GM12864 (cell line): ENCODE results near the gene KHDRBS2.

Source experiments
- DNase-seq: peaks from one replicate; pipeline ENCODE4 v3.0.0-alpha.2; 2011; ENCODE audit warnings: low read depth
- H3K4me3 ChIP-seq: 2 replicates; pipeline ENCODE4 v1.5.1; 2011; ENCODE audit warnings: mild to moderate bottlenecking, low read depth, low read length, control low read depth
- CTCF ChIP-seq: IDR thresholded peaks from 2 replicates; pipeline ENCODE4 v1.5.1; 2011; ENCODE audit warnings: low read depth, mild to moderate bottlenecking, moderate library complexity, low read length, control low read depth, inconsistent platforms; ENCODE audit errors: missing control alignments

Gene KHDRBS2

GRCh38 chr6:62272114-62272513, 13.9 kb downstream of the KHDRBS2 start:
- DNase-seq: no peak
- TF ChIP-seq CTCF: no peak
- H3K4me3 ChIP-seq: no peak overlapping the region

GRCh38 chr6:62265906-62266525, 20.0 kb downstream of the KHDRBS2 start:
- H3K4me3 ChIP-seq: no peak overlapping the region
- DNase-seq: no peak
- TF ChIP-seq CTCF: no peak

- no peak for DNase-seq
- no peak for TF ChIP-seq CTCF
- no peak overlapping the region for H3K4me3 ChIP-seq
Measured at GRCh38 chr6:62262283-62262682, 23.7 kb downstream of the KHDRBS2 start.

GRCh38 chr6:62246087-62246486, 39.9 kb downstream of the KHDRBS2 start:
- no peak for DNase-seq
- TF ChIP-seq CTCF: no peak
- no peak overlapping the region for H3K4me3 ChIP-seq

- DNase-seq: no peak
- no peak for TF ChIP-seq CTCF
- no peak overlapping the region for H3K4me3 ChIP-seq
Measured at GRCh38 chr6:62236784-62237183, 49.2 kb downstream of the KHDRBS2 start.

GRCh38 chr6:62229231-62229630, 56.8 kb downstream of the KHDRBS2 start:
- no peak for TF ChIP-seq CTCF
- no peak for DNase-seq

GRCh38 chr6:62217866-62218265, 68.2 kb downstream of the KHDRBS2 start:
- TF ChIP-seq CTCF: no peak
- no peak for DNase-seq
- no peak overlapping the region for H3K4me3 ChIP-seq

More at GRCh38 chr6:62229231-62229630, 56.8 kb downstream of the KHDRBS2 start:
- no peak overlapping the region for H3K4me3 ChIP-seq
